Measurements from ENCODE around the gene DYSF. TPM values are rescaled to one million over a fixed set of nuclear protein-coding genes. Genes with fewer than 3 reads are reported as not detected.

DYSF gene
- total RNA-seq, 2 experiments from 2014 or later: not detected

- H3K79me2 ChIP-seq (ENCODE audit: insufficient read depth, low read depth, low read length): no peaks in the 10 kb centered on the region
- H3K27ac ChIP-seq (ENCODE audit: low read depth, low read length, poor library complexity, severe bottlenecking): no peak overlapping the region
- TF ChIP-seq, protein P1, sequence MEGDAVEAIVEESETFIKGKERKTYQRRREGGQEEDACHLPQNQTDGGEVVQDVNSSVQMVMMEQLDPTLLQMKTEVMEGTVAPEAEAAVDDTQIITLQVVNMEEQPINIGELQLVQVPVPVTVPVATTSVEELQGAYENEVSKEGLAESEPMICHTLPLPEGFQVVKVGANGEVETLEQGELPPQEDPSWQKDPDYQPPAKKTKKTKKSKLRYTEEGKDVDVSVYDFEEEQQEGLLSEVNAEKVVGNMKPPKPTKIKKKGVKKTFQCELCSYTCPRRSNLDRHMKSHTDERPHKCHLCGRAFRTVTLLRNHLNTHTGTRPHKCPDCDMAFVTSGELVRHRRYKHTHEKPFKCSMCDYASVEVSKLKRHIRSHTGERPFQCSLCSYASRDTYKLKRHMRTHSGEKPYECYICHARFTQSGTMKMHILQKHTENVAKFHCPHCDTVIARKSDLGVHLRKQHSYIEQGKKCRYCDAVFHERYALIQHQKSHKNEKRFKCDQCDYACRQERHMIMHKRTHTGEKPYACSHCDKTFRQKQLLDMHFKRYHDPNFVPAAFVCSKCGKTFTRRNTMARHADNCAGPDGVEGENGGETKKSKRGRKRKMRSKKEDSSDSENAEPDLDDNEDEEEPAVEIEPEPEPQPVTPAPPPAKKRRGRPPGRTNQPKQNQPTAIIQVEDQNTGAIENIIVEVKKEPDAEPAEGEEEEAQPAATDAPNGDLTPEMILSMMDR (conservative IDR thresholded peaks at IDR 0.05; ENCODE audit: low read length): peak; percentile 83
- no peak for TF ChIP-seq EZH2phosphoT487 (IDR thresholded peaks at IDR 0.05; ENCODE audit: borderline replicate concordance, low read depth, low read length)
- ChIA-PET POLR2A (no interaction called here), CTCF (ENCODE audit: unreplicated experiment) (interaction anchor here (0.5 to 0.9 kb wide), 2 partner anchors 18 to 52 kb away, joined by 3 to 5 read pairs; no protein-coding TSS in a partner anchor)
- H2AFZ ChIP-seq (ENCODE audit: low read length): no peak overlapping the region
- peak; percentile 15 for DNase-seq (ENCODE audit: low spot score)
- H3K4me3 ChIP-seq (ENCODE audit: low read depth, low read length, poor library complexity, severe bottlenecking): no peak overlapping the region
- BruUV-seq (replicated peaks): no TSS peak
- peaks cover 5% of the 10 kb centered on the region for H3K4me1 ChIP-seq (ENCODE audit: insufficient read depth, low read length, poor library complexity, severe bottlenecking)
- intact Hi-C loops (cut with micrococcal nuclease; ENCODE audit: unreplicated experiment): loop anchor here (10.0 kb wide), 1 partner anchor 54 kb away; no protein-coding TSS in a partner anchor
- 0 out of 2 replicates have a peak, but pooled peaks cover 3% of the 10 kb centered on the region for H3K9me3 ChIP-seq (ENCODE audit: low read length)
- H3K4me2 ChIP-seq (ENCODE audit: low read length): no peak overlapping the region
- no peaks in the 10 kb centered on the region for H4K20me1 ChIP-seq (ENCODE audit: insufficient read depth, low read length)
- no peaks in the 10 kb centered on the region for H3K9me2 ChIP-seq (ENCODE audit: insufficient read depth, low read length)
- no peaks in the 10 kb centered on the region for H3K36me3 ChIP-seq (ENCODE audit: insufficient read depth, low read length)
Observed at GRCh38 chr2:71460595-71461303, 7.4 kb downstream of the DYSF start.

GRCh38 chr2:71461304-71461671, 7.9 kb downstream of the DYSF start:
- Histone ChIP-seq H3K36me3 (ENCODE audit: insufficient read depth, low read length) (no peaks in the 10 kb centered on the region), H3K27ac (ENCODE audit: low read depth, low read length, poor library complexity, severe bottlenecking) (no peak overlapping the region), H2AFZ (ENCODE audit: low read length) (no peak overlapping the region), H3K4me1 (ENCODE audit: insufficient read depth, low read length, poor library complexity, severe bottlenecking) (no peaks in the 10 kb centered on the region), H3K79me2 (ENCODE audit: insufficient read depth, low read depth, low read length) (no peaks in the 10 kb centered on the region), H3K4me2 (ENCODE audit: low read length) (no peak overlapping the region), H4K20me1 (ENCODE audit: insufficient read depth, low read length) (no peaks in the 10 kb centered on the region), H3K4me3 (ENCODE audit: low read depth, low read length, poor library complexity, severe bottlenecking) (no peak overlapping the region), H3K9me3 (ENCODE audit: low read length) (0 out of 2 replicates have a peak, but pooled peaks cover 3% of the 10 kb centered on the region), H3K9me2 (ENCODE audit: insufficient read depth, low read length) (no peaks in the 10 kb centered on the region)
- intact Hi-C loops (cut with micrococcal nuclease; ENCODE audit: unreplicated experiment): loop anchor here (10.0 kb wide), 1 partner anchor 54 kb away; no protein-coding TSS in a partner anchor
- ChIA-PET POLR2A (no interaction called here), CTCF (ENCODE audit: unreplicated experiment) (interaction anchor here (0.5 to 1.6 kb wide), 3 partner anchors 18 to 65 kb away, joined by 3 to 5 read pairs (median 3); no protein-coding TSS in a partner anchor)
- BruUV-seq (replicated peaks): no TSS peak
- TF ChIP-seq, protein P1 (conservative IDR thresholded peaks at IDR 0.05; ENCODE audit: low read length): no peak
- no peak for DNase-seq (ENCODE audit: low spot score)

DNA sequence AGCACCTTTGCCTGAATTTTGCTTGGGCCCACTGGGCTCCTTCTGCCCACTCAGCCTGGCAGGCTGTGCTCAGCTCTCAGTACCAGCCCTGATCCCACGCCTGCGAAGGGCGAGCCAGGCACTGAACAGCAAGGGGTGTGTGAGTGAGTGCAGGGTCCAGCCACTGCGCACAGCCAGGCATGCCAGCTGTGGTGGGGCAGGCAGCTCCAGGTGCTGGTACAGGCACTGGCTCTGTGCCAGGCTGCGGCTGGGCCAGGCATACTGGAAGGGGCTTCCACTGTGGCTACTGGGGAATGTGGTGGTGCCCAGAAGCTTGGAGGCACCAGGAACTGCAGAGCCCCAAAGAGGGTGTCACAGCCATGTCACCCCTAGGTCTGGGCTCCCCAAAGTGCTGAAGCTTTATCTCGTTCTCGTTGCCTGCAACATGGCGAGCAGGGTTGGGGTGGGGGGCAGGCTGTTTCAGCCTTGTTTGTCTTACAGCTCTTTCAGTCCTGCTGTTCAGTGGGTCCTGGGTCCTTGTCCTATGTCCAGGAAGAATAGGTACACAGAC, 8.8 kb downstream of the DYSF start:
- H3K9me3 ChIP-seq (ENCODE audit: low read length): 0 out of 2 replicates have a peak, but pooled peaks cover 3% of the 10 kb centered on the region
- no peak for DNase-seq (ENCODE audit: low spot score)
- ChIA-PET POLR2A (no interaction called here), CTCF (ENCODE audit: unreplicated experiment) (interaction anchor here (0.6 to 1.6 kb wide), 2 partner anchors 64 to 483 kb away, joined by 3 to 10 read pairs; no protein-coding TSS in a partner anchor)
- no peaks in the 10 kb centered on the region for H3K9me2 ChIP-seq (ENCODE audit: insufficient read depth, low read length)
- no peak overlapping the region for H3K4me2 ChIP-seq (ENCODE audit: low read length)
- no peak overlapping the region for H2AFZ ChIP-seq (ENCODE audit: low read length)
- no peaks in the 10 kb centered on the region for H3K79me2 ChIP-seq (ENCODE audit: insufficient read depth, low read depth, low read length)
- no peaks in the 10 kb centered on the region for H4K20me1 ChIP-seq (ENCODE audit: insufficient read depth, low read length)
- no peak for TF ChIP-seq EZH2phosphoT487 (IDR thresholded peaks at IDR 0.05; ENCODE audit: borderline replicate concordance, low read depth, low read length)
- TF ChIP-seq, protein P1 (conservative IDR thresholded peaks at IDR 0.05; ENCODE audit: low read length): no peak
- BruUV-seq (replicated peaks): no TSS peak
- intact Hi-C loops (cut with micrococcal nuclease; ENCODE audit: unreplicated experiment): loop anchor here (10.0 kb wide), 1 partner anchor 53 kb away; no protein-coding TSS in a partner anchor
- H3K36me3 ChIP-seq (ENCODE audit: insufficient read depth, low read length): no peaks in the 10 kb centered on the region
- no peak overlapping the region for H3K4me3 ChIP-seq (ENCODE audit: low read depth, low read length, poor library complexity, severe bottlenecking)
- H3K27ac ChIP-seq (ENCODE audit: low read depth, low read length, poor library complexity, severe bottlenecking): no peak overlapping the region
- H3K4me1 ChIP-seq (ENCODE audit: insufficient read depth, low read length, poor library complexity, severe bottlenecking): no peaks in the 10 kb centered on the region
